GM23338 (cell line): ENCODE measurements around the gene SLC66A1. TPM values are rescaled to one million over a fixed set of nuclear protein-coding genes. Genes with fewer than 3 reads are reported as not detected.

Source experiments
- ATAC-seq: fragments of 200-7000 bp; cut with Tn5 transposase; 3 replicates; pipeline ENCODE4 v1.9.1; 2020
- DNase-seq: peaks from one replicate; pipeline ENCODE4 v3.0.0-alpha.2; 2015; ENCODE audit warnings: low spot score
- H2AFZ ChIP-seq: fragments of 200-600 bp; sonication (generic); 2 replicates; pipeline ENCODE4 v1.8.0; 2016; ENCODE audit warnings: antibody characterized with exemption, mild to moderate bottlenecking, moderate library complexity
- H3F3A ChIP-seq: fragments of 200-600 bp; sonication (generic); replicated peaks from 2 replicates; pipeline ENCODE4 v1.8.0; 2017; ENCODE audit warnings: antibody characterized with exemption, mixed run types, low read depth
- H3K27ac ChIP-seq: fragments of 200-600 bp; sonication (generic); 2 replicates; pipeline ENCODE4 v1.6.1; 2016; ENCODE audit warnings: low read depth
- H3K27me3 ChIP-seq: fragments of 200-600 bp; sonication (generic); 2 replicates; pipeline ENCODE4 v1.8.0; 2016; ENCODE audit warnings: mild to moderate bottlenecking, mixed run types, moderate library complexity; ENCODE audit not compliant: insufficient read depth
- H3K36me3 ChIP-seq: fragments of 200-600 bp; sonication (generic); 2 replicates; pipeline ENCODE4 v1.8.0; 2016; ENCODE audit warnings: mild to moderate bottlenecking; ENCODE audit not compliant: insufficient read depth
- H3K4me1 ChIP-seq: fragments of 200-600 bp; sonication (generic); 2 replicates; pipeline ENCODE4 v1.8.0; 2016; ENCODE audit warnings: mild to moderate bottlenecking, moderate library complexity; ENCODE audit not compliant: insufficient read depth
- H3K4me2 ChIP-seq: fragments of 200-600 bp; sonication (generic); 2 replicates; pipeline ENCODE4 v1.7.1; 2017; ENCODE audit warnings: mixed run types
- H3K4me3 ChIP-seq: fragments of 200-600 bp; sonication (generic); 2 replicates; pipeline ENCODE4 v1.6.1; 2016; ENCODE audit warnings: mixed run types
- H3K79me2 ChIP-seq: fragments of 200-600 bp; sonication (generic); replicated peaks from 2 replicates; pipeline ENCODE4 v1.8.0; 2017; ENCODE audit warnings: mild to moderate bottlenecking; ENCODE audit not compliant: insufficient read depth
- H3K9me2 ChIP-seq: fragments of 200-600 bp; sonication (generic); 2 replicates; pipeline ENCODE4 v1.8.0; 2017; ENCODE audit not compliant: insufficient read depth
- H4K20me1 ChIP-seq: fragments of 200-600 bp; sonication (generic); replicated peaks from 2 replicates; pipeline ENCODE4 v1.8.0; 2017; ENCODE audit warnings: mild to moderate bottlenecking; ENCODE audit not compliant: insufficient read depth
- H3K27ac Mint-ChIP-seq: 2 replicates; pipeline ENCODE4 v1.8.0; 2020; ENCODE audit warnings: inconsistent platforms, mild to moderate bottlenecking, moderate library complexity, mixed read lengths
- H3K27me3 Mint-ChIP-seq: 3 replicates; pipeline ENCODE4 v1.8.0; 2022; ENCODE audit warnings: low read depth, mild to moderate bottlenecking, moderate library complexity, mixed read lengths, inconsistent platforms; ENCODE audit not compliant: insufficient read depth, poor library complexity
- H3K36me3 Mint-ChIP-seq: 3 replicates; pipeline ENCODE4 v1.8.0; 2021; ENCODE audit warnings: low read depth, mild to moderate bottlenecking, inconsistent platforms, moderate library complexity, mixed read lengths
- H3K4me1 Mint-ChIP-seq: 3 replicates; pipeline ENCODE4 v1.8.0; 2020; ENCODE audit warnings: mild to moderate bottlenecking, inconsistent platforms, mixed read lengths
- H3K4me3 Mint-ChIP-seq: 3 replicates; pipeline ENCODE4 v1.8.0; 2021; ENCODE audit warnings: moderate library complexity, mild to moderate bottlenecking, inconsistent platforms, mixed read lengths
- H3K9me3 Mint-ChIP-seq: 3 replicates; pipeline ENCODE4 v1.8.0; 2020; ENCODE audit warnings: moderate library complexity, mild to moderate bottlenecking, inconsistent platforms, mixed read lengths
- CREB1 ChIP-seq: fragments of 250-450 bp; sonication (Bioruptor Pico); IDR thresholded peaks from 2 replicates; pipeline ENCODE4 v1.5.0; 2020; ENCODE audit warnings: low read depth, mild to moderate bottlenecking, moderate library complexity
- EZH2phosphoT487 ChIP-seq: fragments of 200-600 bp; sonication (generic); IDR thresholded peaks from one replicate; pipeline ENCODE4 v1.8.1; 2018; ENCODE audit warnings: antibody characterized with exemption; ENCODE audit not compliant: unreplicated experiment
- JUNB ChIP-seq: IDR thresholded peaks from one replicate; pipeline ENCODE4 v1.6.1; 2016; ENCODE audit warnings: antibody characterized with exemption; ENCODE audit not compliant: unreplicated experiment
- NANOG ChIP-seq: IDR thresholded peaks from 2 replicates; pipeline ENCODE4 v1.6.1; 2016; ENCODE audit warnings: antibody characterized with exemption, borderline replicate concordance
- POLR2AphosphoS5 ChIP-seq: IDR thresholded peaks from 2 replicates; pipeline ENCODE4 v1.6.1; 2016; ENCODE audit warnings: antibody characterized with exemption, low read depth
- REST ChIP-seq: IDR thresholded peaks from one replicate; pipeline ENCODE4 v1.6.1; 2018; ENCODE audit warnings: antibody characterized with exemption; ENCODE audit not compliant: unreplicated experiment
- STAT1 ChIP-seq: IDR thresholded peaks from one replicate; pipeline ENCODE4 v1.6.1; 2016; ENCODE audit warnings: antibody characterized with exemption; ENCODE audit not compliant: unreplicated experiment
- ZNF114 ChIP-seq: fragments of 250-450 bp; sonication (Bioruptor Pico); IDR thresholded peaks from 2 replicates; pipeline ENCODE4 v1.5.0; 2020; ENCODE audit warnings: mild to moderate bottlenecking, moderate library complexity
- ZNF331 ChIP-seq: fragments of 250-450 bp; sonication (Bioruptor Pico); IDR thresholded peaks from 2 replicates; pipeline ENCODE4 v1.5.0; 2020; ENCODE audit warnings: low read depth, mild to moderate bottlenecking, moderate library complexity
- ZNF462 ChIP-seq: fragments of 250-450 bp; sonication (Bioruptor Pico); IDR thresholded peaks from 2 replicates; pipeline ENCODE4 v1.5.0; 2020; ENCODE audit warnings: mild to moderate bottlenecking, moderate library complexity
- polyA plus RNA-seq: library from polyadenylated mRNA; unstranded; fragments of >200 nt; fragmentation: Nextera tagmentation; extraction: Ambion mirVana; gene quantifications from 2 replicates; pipeline ENCODE4 v1.2.1, GENCODE V29; 2016
- total RNA-seq: library from RNA; depleted of rRNA; stranded (reverse); fragments of >200 nt; shearing (Covaris generic); gene quantifications from 2 replicates; pipeline ENCODE4 v1.2.3, GENCODE V29; 2014
- TF ChIP-seq, protein P1 (sequence below), 2 experiments: fragments of 200-600 bp in 1 of 2; sonication (generic) in 1 of 2; conservative IDR thresholded peaks; 2 replicates each; pipeline versions ENCODE4 v1.5.1 to v1.6.1; 2016 to 2017; ENCODE audit warnings: antibody characterized with exemption in 2 of 2, low read depth in 2 of 2, mild to moderate bottlenecking in 2 of 2, moderate library complexity in 1 of 2
- TF ChIP-seq, protein P2 (sequence below): IDR thresholded peaks from 2 replicates; pipeline ENCODE4 v1.6.1; 2016; ENCODE audit warnings: antibody characterized with exemption

SLC66A1 gene
- total and polyA plus RNA-seq, 2 experiments from 2014 or later = 6.9 to 19.7 TPM

GRCh38 chr1:19321071-19321470 lies 8.9 kb downstream of the SLC66A1 start (continued):
- TF ChIP-seq, protein P1, sequence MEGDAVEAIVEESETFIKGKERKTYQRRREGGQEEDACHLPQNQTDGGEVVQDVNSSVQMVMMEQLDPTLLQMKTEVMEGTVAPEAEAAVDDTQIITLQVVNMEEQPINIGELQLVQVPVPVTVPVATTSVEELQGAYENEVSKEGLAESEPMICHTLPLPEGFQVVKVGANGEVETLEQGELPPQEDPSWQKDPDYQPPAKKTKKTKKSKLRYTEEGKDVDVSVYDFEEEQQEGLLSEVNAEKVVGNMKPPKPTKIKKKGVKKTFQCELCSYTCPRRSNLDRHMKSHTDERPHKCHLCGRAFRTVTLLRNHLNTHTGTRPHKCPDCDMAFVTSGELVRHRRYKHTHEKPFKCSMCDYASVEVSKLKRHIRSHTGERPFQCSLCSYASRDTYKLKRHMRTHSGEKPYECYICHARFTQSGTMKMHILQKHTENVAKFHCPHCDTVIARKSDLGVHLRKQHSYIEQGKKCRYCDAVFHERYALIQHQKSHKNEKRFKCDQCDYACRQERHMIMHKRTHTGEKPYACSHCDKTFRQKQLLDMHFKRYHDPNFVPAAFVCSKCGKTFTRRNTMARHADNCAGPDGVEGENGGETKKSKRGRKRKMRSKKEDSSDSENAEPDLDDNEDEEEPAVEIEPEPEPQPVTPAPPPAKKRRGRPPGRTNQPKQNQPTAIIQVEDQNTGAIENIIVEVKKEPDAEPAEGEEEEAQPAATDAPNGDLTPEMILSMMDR (conservative IDR thresholded peaks at IDR 0.05; ENCODE audit: low read depth in 2 of 2) = no peak
- TF ChIP-seq ZNF114 (CRISPR knock-in tag) (no peak), POLR2AphosphoS5 (no peak), CREB1 (CRISPR knock-in tag) (no peak), JUNB (no peak), EZH2phosphoT487 (no peak), STAT1 (no peak)
- TF ChIP-seq, protein P2, sequence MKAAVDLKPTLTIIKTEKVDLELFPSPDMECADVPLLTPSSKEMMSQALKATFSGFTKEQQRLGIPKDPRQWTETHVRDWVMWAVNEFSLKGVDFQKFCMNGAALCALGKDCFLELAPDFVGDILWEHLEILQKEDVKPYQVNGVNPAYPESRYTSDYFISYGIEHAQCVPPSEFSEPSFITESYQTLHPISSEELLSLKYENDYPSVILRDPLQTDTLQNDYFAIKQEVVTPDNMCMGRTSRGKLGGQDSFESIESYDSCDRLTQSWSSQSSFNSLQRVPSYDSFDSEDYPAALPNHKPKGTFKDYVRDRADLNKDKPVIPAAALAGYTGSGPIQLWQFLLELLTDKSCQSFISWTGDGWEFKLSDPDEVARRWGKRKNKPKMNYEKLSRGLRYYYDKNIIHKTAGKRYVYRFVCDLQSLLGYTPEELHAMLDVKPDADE = no peak

GRCh38 chr1:19322481-19322880 lies 10.4 kb downstream of the SLC66A1 start:
- Histone ChIP-seq H3K4me3 (no peak overlapping the region), H4K20me1 (no peaks in the 10 kb centered on the region; the same call in 1 of the 2 replicates), H3K4me1 (no peaks in the 10 kb centered on the region), H3K4me2 (no peak overlapping the region), H3K27ac (no peak overlapping the region), H3F3A (no peaks in the 10 kb centered on the region), H3K79me2 (no peaks in the 10 kb centered on the region), H3K9me2 (no peaks in the 10 kb centered on the region), H3K36me3 (no peaks in the 10 kb centered on the region; the same call in 1 of the 2 replicates), H2AFZ (no peak overlapping the region), H3K27me3 (no peaks in the 10 kb centered on the region)
- no peak for DNase-seq
- ATAC-seq = no peak
- Mint-ChIP-seq H3K9me3 (no peaks in the 10 kb centered on the region), H3K36me3 (peaks cover 23% of the 10 kb centered on the region), H3K4me3 (no peak overlapping the region), H3K27me3 (peaks cover 10% of the 10 kb centered on the region), H3K4me1 (no peaks in the 10 kb centered on the region), H3K27ac (no peak overlapping the region)
- TF ChIP-seq REST (no peak), POLR2AphosphoS5 (no peak), ZNF331 (CRISPR knock-in tag) (no peak), EZH2phosphoT487 (no peak), NANOG (no peak), ZNF462 (CRISPR knock-in tag) (no peak)
- TF ChIP-seq, protein P2 = no peak
